DND-41 (cell line): Measurements from ENCODE around the gene TXN.

Experiments used
- EZH2 ChIP-seq: IDR thresholded peaks from 3 replicates; pipeline ENCODE4 v1.6.1; 2012; ENCODE audit warnings: borderline replicate concordance, low read depth, mild to moderate bottlenecking, moderate library complexity, low read length, inconsistent platforms; ENCODE audit not compliant: severe bottlenecking
- TF ChIP-seq, protein P1 (sequence below): IDR thresholded peaks from 2 replicates; pipeline ENCODE4 v1.5.1; 2012; ENCODE audit warnings: borderline replicate concordance, low read length, moderate library complexity, mild to moderate bottlenecking; ENCODE audit not compliant: poor library complexity, severe bottlenecking; ENCODE audit errors: extremely low read depth

DNA sequence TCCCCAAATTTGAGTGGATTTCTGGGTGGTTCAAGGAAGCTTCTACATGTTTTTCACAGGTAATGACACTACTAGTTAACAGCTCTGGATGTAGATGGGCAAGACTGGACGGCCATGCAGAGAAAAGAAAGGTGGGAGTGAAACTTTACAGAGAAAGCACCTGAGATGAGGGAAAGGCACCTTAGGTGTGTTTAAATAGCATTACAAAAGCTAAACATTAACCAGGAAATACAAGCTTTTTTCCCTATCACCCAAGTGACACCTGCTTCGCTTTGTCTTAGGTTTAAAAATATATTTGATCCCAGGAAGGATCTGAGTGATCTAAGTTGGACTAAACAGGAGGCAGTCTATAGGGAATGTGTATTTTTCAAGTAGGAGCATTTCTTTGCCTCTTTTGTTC lies 56.7 kb downstream of the TXN start:
- TF ChIP-seq, protein P1, sequence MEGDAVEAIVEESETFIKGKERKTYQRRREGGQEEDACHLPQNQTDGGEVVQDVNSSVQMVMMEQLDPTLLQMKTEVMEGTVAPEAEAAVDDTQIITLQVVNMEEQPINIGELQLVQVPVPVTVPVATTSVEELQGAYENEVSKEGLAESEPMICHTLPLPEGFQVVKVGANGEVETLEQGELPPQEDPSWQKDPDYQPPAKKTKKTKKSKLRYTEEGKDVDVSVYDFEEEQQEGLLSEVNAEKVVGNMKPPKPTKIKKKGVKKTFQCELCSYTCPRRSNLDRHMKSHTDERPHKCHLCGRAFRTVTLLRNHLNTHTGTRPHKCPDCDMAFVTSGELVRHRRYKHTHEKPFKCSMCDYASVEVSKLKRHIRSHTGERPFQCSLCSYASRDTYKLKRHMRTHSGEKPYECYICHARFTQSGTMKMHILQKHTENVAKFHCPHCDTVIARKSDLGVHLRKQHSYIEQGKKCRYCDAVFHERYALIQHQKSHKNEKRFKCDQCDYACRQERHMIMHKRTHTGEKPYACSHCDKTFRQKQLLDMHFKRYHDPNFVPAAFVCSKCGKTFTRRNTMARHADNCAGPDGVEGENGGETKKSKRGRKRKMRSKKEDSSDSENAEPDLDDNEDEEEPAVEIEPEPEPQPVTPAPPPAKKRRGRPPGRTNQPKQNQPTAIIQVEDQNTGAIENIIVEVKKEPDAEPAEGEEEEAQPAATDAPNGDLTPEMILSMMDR, result no peak
- no peak for TF ChIP-seq EZH2
